Body of pancreas (tissue), 4 donors: ENCODE data around the gene ADORA2B. TPM values are rescaled to one million over a fixed set of nuclear protein-coding genes. Genes with fewer than 3 reads are reported as not detected.

Experiments used
- ATAC-seq: fragments of 150-250 bp; one replicate; pipeline ENCODE4 v1.9.1; 2016
- DNase-seq, 4 donors: peaks; one replicate each; pipeline ENCODE4 v3.0.0-alpha.2; 2019
- H3K27ac ChIP-seq, 4 donors: fragments of 200-600 bp; sonication (generic); 1 replicate in 3 of 4; 2 replicates in 1 of 4; pipeline versions ENCODE4 v1.5.1 to v1.6.1; 2016 to 2019; ENCODE audit warnings: mild to moderate bottlenecking in 1 of 4, mixed read lengths in 1 of 4, moderate library complexity in 1 of 4
- H3K27me3 ChIP-seq, 2 donors: fragments of 200-600 bp; sonication (generic); one replicate each; pipeline ENCODE4 v1.6.0; 2016; ENCODE audit warnings: mild to moderate bottlenecking in 1 of 2
- H3K36me3 ChIP-seq, 2 donors: fragments of 200-600 bp; sonication (generic); replicated peaks in 1 of 2; 2 replicates each; pipeline ENCODE4 v1.5.1; 2016; ENCODE audit warnings: low read depth in 2 of 2; ENCODE audit not compliant: insufficient read depth in 1 of 2
- H3K4me1 ChIP-seq: fragments of 200-600 bp; sonication (generic); one replicate; pipeline ENCODE4 v1.6.0; 2016
- H3K4me3 ChIP-seq, 2 donors: fragments of 200-600 bp; sonication (generic); 1 replicate in 1 of 2; 2 replicates in 1 of 2; pipeline ENCODE4 v1.5.1; 2016 to 2019
- H3K9me3 ChIP-seq, 3 donors: fragments of 200-600 bp; sonication (generic); 1 replicate in 2 of 3; 2 replicates in 1 of 3; pipeline ENCODE4 v1.5.1; 2016
- CTCF ChIP-seq, 7 experiments: fragments of 450-650 bp in 4 of 7; fragments of 200-600 bp in 3 of 7; sonication (generic) in 3 of 7; IDR thresholded peaks; one replicate each; pipeline ENCODE4 v1.5.1; 2016 to 2019; ENCODE audit warnings: antibody characterized with exemption in 7 of 7
- POLR2A ChIP-seq, 3 donors: fragments of 450-650 bp; IDR thresholded peaks; one replicate each; pipeline ENCODE4 v1.6.1; 2016; ENCODE audit warnings: antibody characterized with exemption in 3 of 3, mild to moderate bottlenecking in 2 of 3
- WGBS, 2 donors: methylation state at CpG; one replicate each; pipeline ENCODE4 v1.1.5; 2017; 5-methylcytosine and 5-hydroxymethylcytosine counted together
- intact Hi-C: fragments of 100-400 bp; cut with DNase I; formaldehyde crosslinking; loops from one replicate; pipeline ENCODE4 v1.15.1; 2023
- total RNA-seq, 2 donors: library from RNA; depleted of rRNA; stranded (reverse); fragments of >200 nt; gene quantifications; one replicate each; pipeline ENCODE4 v1.1.0, GENCODE V29; 2016

Gene ADORA2B
- total RNA-seq, 2 donors from 2014 or later: 1.3 to 1.8 TPM

GRCh38 chr17:15957206-15957605 lies 12.3 kb downstream of the ADORA2B start:
- TF ChIP-seq CTCF (IDR thresholded peaks at IDR 0.05): no peak
- TF ChIP-seq POLR2A (IDR thresholded peaks at IDR 0.05): no peak
- ATAC-seq: no peak
- Histone ChIP-seq H3K27ac (no peak overlapping the region), H3K4me1 (no peaks in the 10 kb centered on the region), H3K27me3 (no peaks in the 10 kb centered on the region), H3K36me3 (no peaks in the 10 kb centered on the region), H3K4me3 (no peak overlapping the region), H3K9me3 (no peaks in the 10 kb centered on the region)
- no peak for DNase-seq
- intact Hi-C loops: no loop called here
- WGBS, 2 donors: 74 to 76% methylated on average over 6 of the region's 6 CpGs

- Histone ChIP-seq H3K27me3 (no peaks in the 10 kb centered on the region), H3K27ac (no peak overlapping the region), H3K9me3 (no peaks in the 10 kb centered on the region), H3K36me3 (no peaks in the 10 kb centered on the region), H3K4me3 (no peak overlapping the region), H3K4me1 (no peaks in the 10 kb centered on the region)
- intact Hi-C loops: no loop called here
- TF ChIP-seq CTCF (IDR thresholded peaks at IDR 0.05) (no peak), POLR2A (IDR thresholded peaks at IDR 0.05) (no peak)
- ATAC-seq (peak; percentile 55), DNase-seq (peak; percentile 48 to 79 (median 64))
- 62 to 71% methylated on average over 8 to 18 of the region's 19 CpGs for WGBS, 2 donors
Observed at GRCh38 chr17:15957608-15958307, 12.8 kb downstream of the ADORA2B start.

GRCh38 chr17:15958484-15958854 lies 13.5 kb downstream of the ADORA2B start:
- Histone ChIP-seq H3K27ac (no peak overlapping the region), H3K27me3 (no peaks in the 10 kb centered on the region), H3K4me1 (no peaks in the 10 kb centered on the region), H3K4me3 (no peak overlapping the region), H3K9me3 (no peaks in the 10 kb centered on the region), H3K36me3 (no peaks in the 10 kb centered on the region)
- intact Hi-C loops: no loop called here
- ATAC-seq: no peak
- no peak for DNase-seq
- WGBS, 2 donors: 93 to 94% methylated on average over 4 of the region's 4 CpGs
- no peak for TF ChIP-seq POLR2A (IDR thresholded peaks at IDR 0.05)
- no peak for TF ChIP-seq CTCF (IDR thresholded peaks at IDR 0.05)

- Histone ChIP-seq H3K27ac (no peak overlapping the region), H3K36me3 (no peaks in the 10 kb centered on the region), H3K4me3 (no peak overlapping the region), H3K27me3 (no peaks in the 10 kb centered on the region), H3K4me1 (peaks cover 11% of the 10 kb centered on the region), H3K9me3 (no peaks in the 10 kb centered on the region)
- 84 to 86% methylated on average over 3 to 4 of the region's 4 CpGs for WGBS, 2 donors
- TF ChIP-seq CTCF (IDR thresholded peaks at IDR 0.05) (no peak), POLR2A (IDR thresholded peaks at IDR 0.05) (no peak)
- DNase-seq: no peak
- ATAC-seq: no peak
- intact Hi-C loops: no loop called here
Observed at GRCh38 chr17:15963670-15964110, 18.8 kb downstream of the ADORA2B start.

- H3K4me3 ChIP-seq: no peak overlapping the region
- no peak overlapping the region for H3K27ac ChIP-seq
- TF ChIP-seq CTCF (IDR thresholded peaks at IDR 0.05): no peak
- no peak for TF ChIP-seq POLR2A (IDR thresholded peaks at IDR 0.05)
- H3K36me3 ChIP-seq: no peaks in the 10 kb centered on the region
- peaks cover 11% of the 10 kb centered on the region for H3K4me1 ChIP-seq
- no peaks in the 10 kb centered on the region for H3K27me3 ChIP-seq
- ATAC-seq (no peak), DNase-seq (no peak)
- no peaks in the 10 kb centered on the region for H3K9me3 ChIP-seq
- intact Hi-C loops: no loop called here
- WGBS, 2 donors: 83 to 88% methylated on average over 6 of the region's 6 CpGs
Observed at GRCh38 chr17:15965528-15965927, 20.6 kb downstream of the ADORA2B start.
